ENCODE measurements around the gene CAMTA1. TPM values are rescaled to one million over a fixed set of nuclear protein-coding genes. Genes with fewer than 3 reads are reported as not detected.

CAMTA1 gene
- total RNA-seq, 1 donor from 2014 or later, result 62.9 TPM

DNA sequence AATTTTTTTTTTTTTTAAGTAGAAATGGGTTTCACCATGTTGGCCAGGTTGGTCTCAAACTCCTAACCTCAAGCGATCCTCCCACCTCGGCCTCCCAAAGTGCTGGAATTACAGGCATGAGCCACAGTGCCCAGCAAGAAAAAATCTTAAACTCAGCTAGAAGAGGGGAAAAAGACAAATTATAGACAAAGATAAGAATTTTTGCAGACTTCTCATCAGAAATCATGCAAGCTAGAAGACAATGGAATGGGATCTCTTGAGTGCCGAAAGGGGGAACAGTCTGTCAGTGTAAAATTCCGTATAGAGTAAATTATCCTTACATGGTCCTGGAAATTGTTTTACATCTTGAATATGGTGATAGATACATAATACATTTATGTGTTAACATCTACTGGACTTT lies 294.4 kb downstream of the CAMTA1 start:
- TF ChIP-seq POLR2AphosphoS5 (IDR thresholded peaks at IDR 0.05; ENCODE audit: insufficient read depth in 1 of 2, low read depth in 1 of 2) (no peak), POLR2A (IDR thresholded peaks at IDR 0.05) (no peak)
- TF ChIP-seq, protein P1, sequence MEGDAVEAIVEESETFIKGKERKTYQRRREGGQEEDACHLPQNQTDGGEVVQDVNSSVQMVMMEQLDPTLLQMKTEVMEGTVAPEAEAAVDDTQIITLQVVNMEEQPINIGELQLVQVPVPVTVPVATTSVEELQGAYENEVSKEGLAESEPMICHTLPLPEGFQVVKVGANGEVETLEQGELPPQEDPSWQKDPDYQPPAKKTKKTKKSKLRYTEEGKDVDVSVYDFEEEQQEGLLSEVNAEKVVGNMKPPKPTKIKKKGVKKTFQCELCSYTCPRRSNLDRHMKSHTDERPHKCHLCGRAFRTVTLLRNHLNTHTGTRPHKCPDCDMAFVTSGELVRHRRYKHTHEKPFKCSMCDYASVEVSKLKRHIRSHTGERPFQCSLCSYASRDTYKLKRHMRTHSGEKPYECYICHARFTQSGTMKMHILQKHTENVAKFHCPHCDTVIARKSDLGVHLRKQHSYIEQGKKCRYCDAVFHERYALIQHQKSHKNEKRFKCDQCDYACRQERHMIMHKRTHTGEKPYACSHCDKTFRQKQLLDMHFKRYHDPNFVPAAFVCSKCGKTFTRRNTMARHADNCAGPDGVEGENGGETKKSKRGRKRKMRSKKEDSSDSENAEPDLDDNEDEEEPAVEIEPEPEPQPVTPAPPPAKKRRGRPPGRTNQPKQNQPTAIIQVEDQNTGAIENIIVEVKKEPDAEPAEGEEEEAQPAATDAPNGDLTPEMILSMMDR (IDR thresholded peaks at IDR 0.05), result no peak
- no peaks in the 10 kb centered on the region for H3K9me3 ChIP-seq
- intact Hi-C loops (cut with DNase I), result no loop called here
- H3K4me3 ChIP-seq, result no peak overlapping the region
- no peaks in the 10 kb centered on the region for H3K36me3 ChIP-seq
- no peak overlapping the region for H3K27ac ChIP-seq
- no peaks in the 10 kb centered on the region for H3K4me1 ChIP-seq
- no peak for DNase-seq (ENCODE audit: extremely low spot score in 2 of 2)
- H3K27me3 ChIP-seq, result no peaks in the 10 kb centered on the region

GRCh38 chr1:7084232-7084894 lies 299.1 kb downstream of the CAMTA1 start:
- no peak overlapping the region for H3K4me3 ChIP-seq
- TF ChIP-seq POLR2AphosphoS5 (IDR thresholded peaks at IDR 0.05; ENCODE audit: insufficient read depth in 1 of 2, low read depth in 1 of 2), result no peak
- TF ChIP-seq, protein P1 (IDR thresholded peaks at IDR 0.05), result no peak
- no peak for TF ChIP-seq POLR2A (IDR thresholded peaks at IDR 0.05)
- intact Hi-C loops (cut with DNase I), result no loop called here
- H3K9me3 ChIP-seq, result no peaks in the 10 kb centered on the region
- H3K27me3 ChIP-seq, result no peaks in the 10 kb centered on the region
- H3K4me1 ChIP-seq, result no peaks in the 10 kb centered on the region
- DNase-seq (ENCODE audit: extremely low spot score in 2 of 2), result no peak
- no peak overlapping the region for H3K27ac ChIP-seq
- no peaks in the 10 kb centered on the region for H3K36me3 ChIP-seq

DNA sequence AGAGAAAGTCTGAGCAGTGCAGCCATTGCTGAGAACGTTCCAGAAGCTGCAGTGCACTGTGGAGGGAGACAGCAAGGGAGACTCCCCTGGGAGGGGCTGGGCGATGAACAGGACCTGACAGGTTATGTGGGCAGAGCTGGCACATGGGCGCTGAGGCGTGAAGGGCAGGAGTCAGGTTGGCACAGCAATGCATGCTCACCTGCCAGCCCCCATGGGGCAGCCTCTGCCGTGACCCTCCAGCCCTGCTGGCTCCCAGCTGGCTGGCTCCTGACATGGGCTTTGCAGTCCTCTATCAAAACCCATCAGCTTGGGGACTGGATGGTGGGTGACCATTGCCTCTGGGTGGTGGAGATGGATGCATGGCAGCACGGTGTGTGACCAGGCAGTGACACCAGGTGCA lies 300.3 kb downstream of the CAMTA1 start:
- TF ChIP-seq, protein P1 (IDR thresholded peaks at IDR 0.05), result no peak
- TF ChIP-seq POLR2AphosphoS5 (IDR thresholded peaks at IDR 0.05; ENCODE audit: insufficient read depth in 1 of 2, low read depth in 1 of 2), result no peak
- no peak for TF ChIP-seq POLR2A (IDR thresholded peaks at IDR 0.05)
- Histone ChIP-seq H3K4me3 (no peak overlapping the region), H3K9me3 (no peaks in the 10 kb centered on the region), H3K27me3 (no peaks in the 10 kb centered on the region), H3K4me1 (no peaks in the 10 kb centered on the region), H3K36me3 (no peaks in the 10 kb centered on the region), H3K27ac (no peak overlapping the region)
- intact Hi-C loops (cut with DNase I), result no loop called here
- no peak for DNase-seq (ENCODE audit: extremely low spot score in 2 of 2)

DNA sequence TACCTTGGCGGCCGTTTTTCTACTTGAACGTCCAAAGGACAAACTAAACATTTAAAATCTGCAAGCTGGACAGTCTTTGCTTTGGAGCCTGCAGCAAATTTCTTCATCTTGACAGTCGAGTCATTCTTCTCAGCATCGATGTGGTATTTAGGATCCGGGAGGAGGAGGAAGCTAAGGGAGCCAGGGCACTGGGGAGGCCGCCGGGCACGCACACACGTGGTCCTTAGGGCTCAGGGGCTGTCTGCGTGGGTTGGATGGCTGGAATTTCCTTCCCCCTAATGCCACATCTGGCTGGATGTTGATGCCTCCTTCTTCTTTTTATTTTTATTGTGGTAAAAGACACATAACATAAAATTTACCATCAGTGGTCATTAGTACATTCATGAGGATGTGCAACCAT lies 300.9 kb downstream of the CAMTA1 start:
- H3K27me3 ChIP-seq, result no peaks in the 10 kb centered on the region
- no peak overlapping the region for H3K4me3 ChIP-seq
- intact Hi-C loops (cut with DNase I), result no loop called here

GRCh38 chr1:7087888-7088287 lies 302.6 kb downstream of the CAMTA1 start:
- intact Hi-C loops (cut with DNase I), result no loop called here
- Histone ChIP-seq H3K4me3 (no peak overlapping the region), H3K27ac (no peak overlapping the region), H3K36me3 (no peaks in the 10 kb centered on the region), H3K4me1 (no peaks in the 10 kb centered on the region), H3K9me3 (no peaks in the 10 kb centered on the region), H3K27me3 (no peaks in the 10 kb centered on the region)
- TF ChIP-seq POLR2AphosphoS5 (IDR thresholded peaks at IDR 0.05; ENCODE audit: insufficient read depth in 1 of 2, low read depth in 1 of 2) (no peak), POLR2A (IDR thresholded peaks at IDR 0.05) (no peak)
- TF ChIP-seq, protein P1 (IDR thresholded peaks at IDR 0.05), result no peak
- DNase-seq (ENCODE audit: extremely low spot score in 2 of 2), result no peak

More for the DNA sequence above, 300.9 kb downstream of the CAMTA1 start:
- H3K9me3 ChIP-seq, result no peaks in the 10 kb centered on the region
- DNase-seq (ENCODE audit: extremely low spot score in 2 of 2), result no peak
- H3K4me1 ChIP-seq, result no peaks in the 10 kb centered on the region
- TF ChIP-seq POLR2AphosphoS5 (IDR thresholded peaks at IDR 0.05; ENCODE audit: insufficient read depth in 1 of 2, low read depth in 1 of 2) (no peak), POLR2A (IDR thresholded peaks at IDR 0.05) (no peak)
- TF ChIP-seq, protein P1 (IDR thresholded peaks at IDR 0.05), result no peak
- no peaks in the 10 kb centered on the region for H3K36me3 ChIP-seq
- H3K27ac ChIP-seq, result no peak overlapping the region
